HG02938 (cell line): ENCODE measurements around the gene FCMR.
"Not testable (repeated sequence)": the region's sequence is repeated elsewhere in the genome, so short reads cannot be mapped to it uniquely, and the experiment has no call there.

Source experiments
- ATAC-seq: cut with Tn5 transposase; IDR thresholded peaks from one replicate; pipeline ENCODE4 v1.9.1; 2021; ENCODE audit warnings: mild to moderate bottlenecking, moderate library complexity; ENCODE audit not compliant: unreplicated experiment

Gene FCMR

DNA sequence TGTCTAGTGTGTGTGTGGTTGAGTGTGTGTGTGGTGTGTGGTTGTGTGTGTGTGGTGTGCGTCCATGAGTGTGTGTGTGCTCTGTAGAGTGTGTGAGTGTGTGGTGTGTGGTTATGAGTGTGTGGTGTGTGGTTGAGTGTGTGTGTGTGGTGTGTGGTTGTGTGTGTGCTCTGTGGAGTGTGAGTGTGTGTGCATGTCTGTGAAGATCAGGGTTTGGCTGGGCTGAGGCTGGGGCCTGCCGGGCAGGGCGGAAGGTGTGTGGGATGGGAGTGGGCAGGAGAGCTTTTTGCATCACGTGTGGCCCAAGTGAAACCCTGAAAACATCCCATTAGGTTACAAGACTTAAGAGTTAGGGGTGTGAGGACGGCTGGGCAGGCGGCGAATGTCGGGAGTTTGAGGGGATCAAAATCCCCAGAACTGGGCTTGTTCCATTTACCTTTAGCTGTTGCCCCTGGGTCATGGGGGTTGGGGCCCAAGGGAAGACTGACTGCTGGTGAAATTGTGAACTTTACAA lies 2.9 kb upstream of the FCMR start:
- peak; percentile 13 for ATAC-seq

DNA sequence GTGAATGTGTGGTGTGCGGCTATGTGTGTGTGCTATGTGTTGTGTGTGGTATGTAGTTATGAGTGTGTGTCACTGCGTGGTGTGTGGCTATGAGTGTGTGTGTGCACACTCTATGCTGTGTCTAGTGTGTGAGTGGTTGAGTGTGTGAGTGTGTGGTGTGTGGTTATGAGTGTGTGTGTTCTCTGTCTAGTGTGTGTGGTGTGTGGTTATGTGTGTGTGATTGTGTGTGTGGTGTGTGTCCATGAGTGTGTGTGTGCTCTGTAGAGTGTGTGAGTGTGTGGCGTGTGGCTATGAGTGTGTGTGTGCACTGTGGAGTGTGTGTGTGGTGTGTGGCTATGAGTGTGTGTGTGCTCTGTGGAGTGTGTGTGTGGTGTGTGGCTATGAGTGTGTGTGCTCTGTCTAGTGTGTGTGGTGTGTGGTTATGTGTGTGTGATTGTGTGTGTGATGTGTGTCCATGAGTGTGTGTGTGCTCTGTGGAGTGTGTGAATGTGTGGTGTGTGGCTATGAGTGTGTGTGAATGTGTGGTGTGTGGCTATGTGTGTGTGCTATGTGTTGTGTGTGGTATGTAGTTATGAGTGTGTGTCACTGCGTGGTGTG lies 2.3 kb upstream of the FCMR start:
- ATAC-seq = not testable (repeated sequence)

DNA sequence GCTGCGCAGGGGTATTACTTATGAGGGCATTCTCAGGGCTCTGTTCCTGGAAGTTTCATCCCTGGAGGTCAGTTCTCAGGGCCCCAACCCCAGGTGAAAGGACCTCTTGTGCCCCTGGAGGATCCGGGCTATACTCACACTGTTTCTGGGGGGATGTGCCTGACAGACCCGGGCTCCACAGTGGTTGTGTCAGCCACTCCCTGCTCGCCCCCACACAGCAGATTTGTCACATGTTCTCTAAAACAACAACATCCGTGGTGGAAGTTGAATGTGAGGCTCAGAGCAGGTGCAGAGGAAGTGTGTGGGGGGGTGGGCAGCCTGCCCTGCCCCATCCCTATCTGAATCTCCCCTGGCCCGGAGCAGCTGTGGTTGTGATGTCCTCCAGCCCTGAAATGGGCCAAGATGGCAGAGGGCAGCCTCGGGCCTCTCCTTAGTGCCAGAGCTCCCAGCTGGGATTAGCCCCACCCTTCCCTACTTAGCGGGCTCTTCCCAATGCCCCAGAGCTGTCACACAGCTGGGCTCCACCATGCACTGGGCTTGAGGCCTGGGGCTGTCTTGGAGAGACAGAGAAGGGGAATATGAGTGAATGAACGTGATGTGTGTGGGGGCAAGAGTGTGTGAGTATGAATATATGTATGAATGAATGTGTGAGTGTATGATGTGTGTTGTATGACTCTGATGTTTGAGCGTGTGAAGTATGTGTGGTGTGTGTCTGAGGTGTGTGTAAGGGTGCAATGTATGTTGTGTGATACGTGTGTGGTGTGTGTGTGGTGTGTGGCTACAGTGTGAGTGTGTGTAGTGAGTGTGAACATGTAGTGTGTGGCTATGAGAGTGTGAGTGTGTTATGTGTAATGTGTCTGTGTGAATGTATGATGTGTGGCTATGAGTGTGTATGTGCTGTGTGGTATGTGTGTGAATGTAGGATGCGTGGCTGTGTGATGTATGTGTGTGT lies 1.5 kb upstream of the FCMR start:
- ATAC-seq = peak; percentile 38

DNA sequence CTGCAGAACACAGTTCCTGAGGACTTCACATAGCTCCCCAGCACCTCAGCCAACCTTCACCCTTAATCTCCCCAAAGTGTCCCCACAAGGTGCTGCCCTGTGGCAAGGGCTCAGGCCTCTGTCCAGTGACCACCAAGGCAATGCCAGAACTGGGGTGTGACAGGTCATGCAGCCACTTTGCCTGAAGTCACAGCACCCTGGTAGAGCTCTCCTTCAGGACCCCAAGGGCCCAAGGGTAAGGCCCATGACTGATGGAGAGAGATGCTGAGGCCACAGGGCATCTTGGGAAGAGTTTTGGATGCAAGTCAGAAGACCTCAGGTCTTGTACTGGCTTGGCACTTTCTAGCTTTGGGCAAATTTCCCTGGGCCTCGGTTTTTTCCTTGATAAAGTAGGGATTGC lies 783 bp upstream of the FCMR start:
- ATAC-seq = no peak

- no peak for ATAC-seq
Observed at GRCh38 chr1:206918076-206918475, 3.7 kb downstream of the FCMR start.

DNA sequence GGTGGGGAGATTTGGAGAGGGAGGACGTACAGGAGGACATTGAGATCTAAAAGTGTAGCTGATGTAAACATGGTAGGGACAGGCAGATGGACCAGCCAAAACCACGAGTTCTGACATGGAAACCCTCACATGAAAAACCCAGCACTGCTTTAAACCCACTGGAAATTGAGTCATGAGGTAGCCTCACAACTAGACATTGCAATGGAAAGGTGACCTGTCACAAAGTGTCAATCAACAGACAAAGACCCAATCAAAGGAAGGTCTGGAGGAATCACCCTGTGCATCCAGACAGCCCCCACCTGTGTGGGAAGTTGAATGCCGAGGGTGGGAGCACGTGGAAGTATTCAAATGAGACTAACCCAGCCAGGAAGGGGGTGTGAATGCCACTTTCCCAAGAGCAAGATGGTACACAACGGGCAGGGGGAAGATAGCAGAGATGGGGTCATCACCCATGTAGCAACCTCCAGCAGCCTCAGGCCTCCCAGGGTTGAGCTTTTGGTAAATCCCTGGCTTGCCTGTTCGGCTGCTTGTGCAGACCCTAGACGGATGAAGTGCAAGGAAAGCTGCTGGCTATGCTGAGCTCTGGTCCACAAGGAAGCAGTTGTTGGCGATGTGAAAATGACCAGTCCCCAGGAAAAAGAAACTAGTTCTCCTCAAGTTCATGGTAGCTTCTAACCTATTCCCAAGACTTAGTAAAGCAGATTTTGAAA lies 5.6 kb downstream of the FCMR start:
- ATAC-seq = no peak

DNA sequence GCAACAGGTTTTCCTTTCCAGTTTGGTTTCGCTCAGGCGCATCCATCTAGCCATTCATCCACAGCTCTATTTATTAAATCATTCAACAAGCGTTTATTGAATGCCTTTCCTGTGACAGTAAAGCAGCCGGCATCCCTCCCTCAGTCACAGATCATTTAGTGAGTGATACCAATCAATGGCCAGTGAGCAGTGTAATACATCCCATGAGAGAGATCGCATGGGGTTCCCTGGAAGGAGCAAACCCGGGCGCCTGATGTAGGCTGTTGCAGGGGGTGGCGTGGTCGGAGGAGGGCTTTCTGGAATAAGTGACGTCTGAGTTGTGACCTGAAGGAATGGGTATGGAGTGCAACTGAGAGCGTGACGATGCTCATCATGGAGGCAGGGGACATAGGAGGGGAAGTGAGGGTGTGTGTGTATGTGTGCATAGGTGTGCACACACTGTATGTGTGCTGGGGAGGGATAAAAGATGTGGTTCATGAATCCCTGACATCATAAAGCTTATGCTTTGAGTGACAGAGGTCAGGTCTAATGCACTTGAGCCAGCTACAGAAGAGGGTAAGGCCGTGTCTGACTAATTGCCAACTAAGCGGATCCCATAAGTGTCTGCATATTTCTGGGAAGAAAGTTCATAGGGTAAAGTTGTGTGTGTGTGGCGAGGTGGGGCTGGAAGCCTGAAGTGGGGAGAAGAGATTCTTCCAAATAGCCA lies 6.6 kb downstream of the FCMR start:
- no peak for ATAC-seq

DNA sequence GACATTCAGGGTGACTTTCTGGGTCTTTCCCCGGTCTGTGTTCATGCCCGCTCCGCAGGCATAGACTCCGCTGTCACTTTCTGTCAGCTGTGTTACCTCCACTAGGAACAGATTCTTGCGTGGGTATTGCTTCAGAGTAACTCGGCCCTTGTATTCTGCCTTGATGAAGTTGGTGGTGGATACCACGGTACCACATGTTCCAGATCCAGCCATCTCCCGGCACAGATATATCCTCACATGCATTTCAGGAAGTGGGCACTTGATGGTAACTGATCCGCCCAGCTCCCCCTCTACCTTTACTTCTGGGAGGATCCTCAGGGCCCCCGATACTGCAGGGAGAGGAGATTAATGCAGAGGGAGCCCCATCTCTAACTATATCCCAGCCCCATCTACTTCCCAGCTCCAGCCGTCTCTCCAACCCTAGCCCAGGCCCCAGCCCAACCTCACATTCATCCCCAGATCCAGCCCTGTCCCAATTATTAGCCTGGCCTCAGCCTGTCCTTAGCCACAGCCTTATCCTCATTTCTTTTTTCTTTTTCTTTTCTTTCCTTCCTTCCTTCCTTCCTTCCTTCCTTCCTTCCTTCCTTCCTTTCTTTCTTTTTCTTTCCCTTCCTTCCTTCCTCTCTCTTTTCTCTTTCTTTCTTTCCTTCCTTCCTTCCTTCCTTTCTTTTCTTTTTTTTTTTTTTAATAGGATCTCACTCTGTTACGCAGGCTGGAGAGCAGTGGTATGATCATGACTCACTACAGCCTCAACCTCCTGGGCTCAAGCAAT lies 7.8 kb downstream of the FCMR start:
- ATAC-seq = no peak

DNA sequence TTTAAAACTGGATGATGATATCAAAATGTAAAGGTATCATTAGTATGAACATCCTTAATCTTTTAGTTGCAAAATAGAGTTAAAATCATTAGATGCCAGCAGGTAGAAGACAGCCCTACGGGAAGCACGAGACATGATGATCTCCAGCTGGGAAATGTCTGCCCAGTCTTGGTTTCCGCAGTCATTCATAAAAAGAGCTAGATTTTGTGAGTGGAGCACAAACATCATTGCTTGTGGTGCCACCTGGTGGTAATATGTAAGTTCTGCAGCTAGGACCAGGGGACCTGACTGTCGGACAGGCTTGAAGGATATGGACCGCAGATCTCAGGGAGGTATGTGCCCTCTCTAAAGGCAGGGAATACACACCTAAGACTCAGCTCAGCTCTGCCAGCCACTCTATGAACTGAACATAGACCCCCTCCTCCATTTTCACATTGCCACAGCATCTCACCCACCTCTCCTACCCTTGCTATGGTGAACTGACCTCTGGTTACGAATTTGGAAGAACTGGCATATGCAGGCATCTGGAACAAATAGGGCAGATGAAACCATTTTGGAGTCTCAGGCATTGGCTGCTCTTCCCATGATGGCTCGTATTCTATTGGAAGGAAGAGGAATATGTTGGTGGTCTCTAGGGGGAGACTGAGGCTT lies 9.2 kb downstream of the FCMR start:
- ATAC-seq = no peak

DNA sequence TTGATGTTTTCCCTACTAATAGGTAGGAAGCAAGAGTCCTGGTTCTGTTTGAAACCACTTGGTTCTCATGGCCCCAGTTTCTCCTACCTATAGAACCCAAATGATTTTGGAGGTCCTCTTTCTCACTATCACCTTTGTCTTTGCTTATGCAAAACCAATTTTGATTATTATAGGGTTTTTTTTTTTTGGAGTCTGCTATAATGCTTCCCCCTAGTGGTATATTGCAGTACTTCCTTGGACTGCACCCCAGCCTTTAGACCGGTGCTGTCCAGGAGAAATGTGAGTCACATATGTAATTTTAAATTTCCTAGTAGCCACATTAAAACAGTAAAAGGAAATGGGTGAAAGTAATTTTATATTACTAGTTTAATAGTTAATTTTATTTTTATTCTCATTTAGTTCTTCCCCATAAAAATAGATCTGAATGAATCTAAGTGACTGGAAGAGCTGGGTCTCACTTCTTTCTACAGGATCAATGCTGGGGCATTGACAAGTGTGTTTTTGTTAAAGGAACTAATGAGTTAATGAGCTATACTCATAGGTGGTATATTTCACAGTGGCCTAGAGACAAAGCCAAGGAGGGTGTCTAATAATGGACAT lies 10.6 kb downstream of the FCMR start:
- no peak for ATAC-seq

GRCh38 chr1:206909883-206910318 lies 11.8 kb downstream of the FCMR start:
- no peak for ATAC-seq

GRCh38 chr1:206909161-206909882 lies 12.4 kb downstream of the FCMR start:
- no peak for ATAC-seq

- ATAC-seq = no peak
Observed at GRCh38 chr1:206908038-206908437, 13.7 kb downstream of the FCMR start.

GRCh38 chr1:206907304-206907991 lies 14.3 kb downstream of the FCMR start:
- no peak for ATAC-seq

GRCh38 chr1:206905295-206906164 lies 16.2 kb downstream of the FCMR start:
- no peak for ATAC-seq

GRCh38 chr1:206904423-206905142 lies 17.2 kb downstream of the FCMR start:
- ATAC-seq = no peak
